Gastroesophageal sphincter (tissue), 3 donors: ENCODE measurements around the gene SERPINA3.
A peak's percentile ranks its signal among the peaks of the same experiment; 100 is the strongest.

ENCODE experiments used
- CTCF ChIP-seq, 4 experiments: fragments of 200-600 bp in 2 of 4; fragments of 450-650 bp in 2 of 4; sonication (generic) in 1 of 4; IDR thresholded peaks; one replicate each; pipeline ENCODE4 v1.5.1; 2017 to 2019; ENCODE audit warnings: antibody characterized with exemption in 4 of 4, mild to moderate bottlenecking in 2 of 4, moderate library complexity in 2 of 4
- EP300 ChIP-seq: sonication (generic); formaldehyde crosslinking; IDR thresholded peaks from one replicate; pipeline ENCODE4 v1.6.1; 2017; ENCODE audit warnings: antibody characterized with exemption, mild to moderate bottlenecking
- POLR2A ChIP-seq, 2 donors: fragments of 450-650 bp; IDR thresholded peaks; one replicate each; pipeline ENCODE4 v1.6.1; 2017; ENCODE audit warnings: antibody characterized with exemption in 2 of 2, mild to moderate bottlenecking in 2 of 2, moderate library complexity in 1 of 2
- POLR2AphosphoS5 ChIP-seq: sonication (generic); formaldehyde crosslinking; IDR thresholded peaks from one replicate; pipeline ENCODE4 v1.6.1; 2017; ENCODE audit warnings: antibody characterized with exemption

GRCh38 chr14:94571950-94572349, 40.2 kb upstream of the SERPINA3 start:
- TF ChIP-seq CTCF (IDR thresholded peaks at IDR 0.05) (no peak), EP300 (no peak), POLR2AphosphoS5 (peak; percentile 13), POLR2A (IDR thresholded peaks at IDR 0.05) (no peak)
